ENCODE data around the gene USPL1. TPM values are rescaled to one million over a fixed set of nuclear protein-coding genes. Genes with fewer than 3 reads are reported as not detected.
"Not testable (repeated sequence)": the region's sequence is repeated elsewhere in the genome, so short reads cannot be mapped to it uniquely, and the experiment has no call there.

The USPL1 gene
- polyA plus RNA-seq, 2 donors: 4.4 to 6.7 TPM

- Histone ChIP-seq H3K4me3 (ENCODE audit: low read depth in 1 of 2, low read length in 2 of 2) (no peak overlapping the region), H3K36me3 (ENCODE audit: control insufficient read depth in 2 of 2, insufficient read depth in 2 of 2, low read length in 1 of 2) (peaks cover 3 to 5% of the 10 kb centered on the region in 2 donors), H3K27ac (ENCODE audit: low read depth in 2 of 2, low read length in 1 of 2) (no peak overlapping the region), H3K4me1 (ENCODE audit: control insufficient read depth in 2 of 2, insufficient read depth in 2 of 2, low read length in 1 of 2) (no peaks in the 10 kb centered on the region), H3K9me3 (ENCODE audit: control insufficient read depth in 2 of 2, insufficient read depth in 1 of 2, low read depth in 1 of 2, low read length in 1 of 2) (no peaks in the 10 kb centered on the region), H3K27me3 (ENCODE audit: control insufficient read depth in 1 of 2, insufficient read depth in 2 of 2, low read length in 2 of 2) (no peaks in the 10 kb centered on the region)
- 81 to 84% methylated on average over 1 of the region's 1 CpG for WGBS, 2 donors
These were observed 6.9 kb downstream of the USPL1 start for GRCh38 chr13:30624630-30625029.

- Histone ChIP-seq H3K9me3 (ENCODE audit: control insufficient read depth in 2 of 2, insufficient read depth in 1 of 2, low read depth in 1 of 2, low read length in 1 of 2) (no peaks in the 10 kb centered on the region), H3K36me3 (ENCODE audit: control insufficient read depth in 2 of 2, insufficient read depth in 2 of 2, low read length in 1 of 2) (peaks cover 3 to 6% of the 10 kb centered on the region in 2 donors), H3K27me3 (ENCODE audit: control insufficient read depth in 1 of 2, insufficient read depth in 2 of 2, low read length in 2 of 2) (no peaks in the 10 kb centered on the region), H3K27ac (ENCODE audit: low read depth in 2 of 2, low read length in 1 of 2) (no peak overlapping the region), H3K4me1 (ENCODE audit: control insufficient read depth in 2 of 2, insufficient read depth in 2 of 2, low read length in 1 of 2) (no peaks in the 10 kb centered on the region), H3K4me3 (ENCODE audit: low read depth in 1 of 2, low read length in 2 of 2) (no peak overlapping the region)
These were observed 11.8 kb downstream of the USPL1 start for GRCh38 chr13:30629527-30629926.

- Histone ChIP-seq H3K27ac (ENCODE audit: low read depth in 2 of 2, low read length in 1 of 2) (no peak overlapping the region), H3K4me3 (ENCODE audit: low read depth in 1 of 2, low read length in 2 of 2) (no peak overlapping the region), H3K36me3 (ENCODE audit: control insufficient read depth in 2 of 2, insufficient read depth in 2 of 2, low read length in 1 of 2) (peaks cover 3 to 6% of the 10 kb centered on the region in 2 donors), H3K27me3 (ENCODE audit: control insufficient read depth in 1 of 2, insufficient read depth in 2 of 2, low read length in 2 of 2) (no peaks in the 10 kb centered on the region), H3K4me1 (ENCODE audit: control insufficient read depth in 2 of 2, insufficient read depth in 2 of 2, low read length in 1 of 2) (no peaks in the 10 kb centered on the region), H3K9me3 (ENCODE audit: control insufficient read depth in 2 of 2, insufficient read depth in 1 of 2, low read depth in 1 of 2, low read length in 1 of 2) (no peaks in the 10 kb centered on the region)
- 87 to 92% methylated on average over 4 of the region's 4 CpGs for WGBS, 2 donors
These were observed 16.1 kb downstream of the USPL1 start for GRCh38 chr13:30633861-30634260.

GRCh38 chr13:30634838-30635237 lies 17.1 kb downstream of the USPL1 start:
- WGBS, 2 donors: 77 to 86% methylated on average over 3 of the region's 3 CpGs

GRCh38 chr13:30638301-30638700 lies 20.6 kb downstream of the USPL1 start:
- no peaks in the 10 kb centered on the region for H3K4me1 ChIP-seq (ENCODE audit: control insufficient read depth in 2 of 2, insufficient read depth in 2 of 2, low read length in 1 of 2)
- H3K9me3 ChIP-seq (ENCODE audit: control insufficient read depth in 2 of 2, insufficient read depth in 1 of 2, low read depth in 1 of 2, low read length in 1 of 2): no peaks in the 10 kb centered on the region
- no peak overlapping the region for H3K4me3 ChIP-seq (ENCODE audit: low read depth in 1 of 2, low read length in 2 of 2)
- WGBS, 2 donors: 84 to 90% methylated on average over 4 of the region's 4 CpGs
- peaks cover 0 to 5% of the 10 kb centered on the region in 2 donors for H3K36me3 ChIP-seq (ENCODE audit: control insufficient read depth in 2 of 2, insufficient read depth in 2 of 2, low read length in 1 of 2)
- no peaks in the 10 kb centered on the region for H3K27me3 ChIP-seq (ENCODE audit: control insufficient read depth in 1 of 2, insufficient read depth in 2 of 2, low read length in 2 of 2)
- H3K27ac ChIP-seq (ENCODE audit: low read depth in 2 of 2, low read length in 1 of 2): no peak overlapping the region

More at GRCh38 chr13:30634838-30635237, 17.1 kb downstream of the USPL1 start:
- Histone ChIP-seq H3K9me3 (ENCODE audit: control insufficient read depth in 2 of 2, insufficient read depth in 1 of 2, low read depth in 1 of 2, low read length in 1 of 2) (no peaks in the 10 kb centered on the region), H3K4me1 (ENCODE audit: control insufficient read depth in 2 of 2, insufficient read depth in 2 of 2, low read length in 1 of 2) (no peaks in the 10 kb centered on the region), H3K27me3 (ENCODE audit: control insufficient read depth in 1 of 2, insufficient read depth in 2 of 2, low read length in 2 of 2) (no peaks in the 10 kb centered on the region), H3K36me3 (ENCODE audit: control insufficient read depth in 2 of 2, insufficient read depth in 2 of 2, low read length in 1 of 2) (peaks cover 0 to 6% of the 10 kb centered on the region in 2 donors), H3K4me3 (ENCODE audit: low read depth in 1 of 2, low read length in 2 of 2) (no peak overlapping the region), H3K27ac (ENCODE audit: low read depth in 2 of 2, low read length in 1 of 2) (no peak overlapping the region)

- Histone ChIP-seq H3K27ac (ENCODE audit: low read depth in 2 of 2, low read length in 1 of 2) (no peak overlapping the region), H3K36me3 (ENCODE audit: control insufficient read depth in 2 of 2, insufficient read depth in 2 of 2, low read length in 1 of 2) (peaks cover 0 to 9% of the 10 kb centered on the region in 2 donors), H3K27me3 (ENCODE audit: control insufficient read depth in 1 of 2, insufficient read depth in 2 of 2, low read length in 2 of 2) (no peaks in the 10 kb centered on the region), H3K9me3 (ENCODE audit: control insufficient read depth in 2 of 2, insufficient read depth in 1 of 2, low read depth in 1 of 2, low read length in 1 of 2) (no peaks in the 10 kb centered on the region), H3K4me1 (ENCODE audit: control insufficient read depth in 2 of 2, insufficient read depth in 2 of 2, low read length in 1 of 2) (no peaks in the 10 kb centered on the region), H3K4me3 (ENCODE audit: low read depth in 1 of 2, low read length in 2 of 2) (no peak overlapping the region)
- WGBS, 2 donors: 91 to 93% methylated on average over 4 of the region's 4 CpGs
These were observed 22.0 kb downstream of the USPL1 start for GRCh38 chr13:30639671-30640070.

GRCh38 chr13:30641173-30641572 lies 23.5 kb downstream of the USPL1 start:
- H3K36me3 ChIP-seq (ENCODE audit: control insufficient read depth in 2 of 2, insufficient read depth in 2 of 2, low read length in 1 of 2); H3K27ac ChIP-seq (ENCODE audit: low read depth in 2 of 2, low read length in 1 of 2); H3K4me1 ChIP-seq (ENCODE audit: control insufficient read depth in 2 of 2, insufficient read depth in 2 of 2, low read length in 1 of 2); H3K4me3 ChIP-seq (ENCODE audit: low read depth in 1 of 2, low read length in 2 of 2); H3K9me3 ChIP-seq (ENCODE audit: control insufficient read depth in 2 of 2, insufficient read depth in 1 of 2, low read depth in 1 of 2, low read length in 1 of 2); H3K27me3 ChIP-seq (ENCODE audit: control insufficient read depth in 1 of 2, insufficient read depth in 2 of 2, low read length in 2 of 2): not testable (repeated sequence)
- 93 to 97% methylated on average over 1 of the region's 1 CpG for whole genome bisulfite sequencing, 2 donors

GRCh38 chr13:30645629-30646028 lies 27.9 kb downstream of the USPL1 start:
- H3K27me3 ChIP-seq (ENCODE audit: control insufficient read depth in 1 of 2, insufficient read depth in 2 of 2, low read length in 2 of 2): no peaks in the 10 kb centered on the region
- H3K9me3 ChIP-seq (ENCODE audit: control insufficient read depth in 2 of 2, insufficient read depth in 1 of 2, low read depth in 1 of 2, low read length in 1 of 2): no peaks in the 10 kb centered on the region
- no peak overlapping the region for H3K27ac ChIP-seq (ENCODE audit: low read depth in 2 of 2, low read length in 1 of 2)
- no peak overlapping the region for H3K4me3 ChIP-seq (ENCODE audit: low read depth in 1 of 2, low read length in 2 of 2)
- H3K36me3 ChIP-seq (ENCODE audit: control insufficient read depth in 2 of 2, insufficient read depth in 2 of 2, low read length in 1 of 2): peaks cover 5 to 9% of the 10 kb centered on the region in 2 donors
- H3K4me1 ChIP-seq (ENCODE audit: control insufficient read depth in 2 of 2, insufficient read depth in 2 of 2, low read length in 1 of 2): no peaks in the 10 kb centered on the region

- no peak overlapping the region for H3K4me3 ChIP-seq (ENCODE audit: low read depth in 1 of 2, low read length in 2 of 2)
- WGBS, 2 donors: 67 to 76% methylated on average over 3 of the region's 3 CpGs
- H3K27ac ChIP-seq (ENCODE audit: low read depth in 2 of 2, low read length in 1 of 2): no peak overlapping the region
- no peaks in the 10 kb centered on the region for H3K4me1 ChIP-seq (ENCODE audit: control insufficient read depth in 2 of 2, insufficient read depth in 2 of 2, low read length in 1 of 2)
- peaks cover 5 to 7% of the 10 kb centered on the region in 2 donors for H3K36me3 ChIP-seq (ENCODE audit: control insufficient read depth in 2 of 2, insufficient read depth in 2 of 2, low read length in 1 of 2)
- no peaks in the 10 kb centered on the region for H3K9me3 ChIP-seq (ENCODE audit: control insufficient read depth in 2 of 2, insufficient read depth in 1 of 2, low read depth in 1 of 2, low read length in 1 of 2)
- no peaks in the 10 kb centered on the region for H3K27me3 ChIP-seq (ENCODE audit: control insufficient read depth in 1 of 2, insufficient read depth in 2 of 2, low read length in 2 of 2)
These were observed 29.7 kb downstream of the USPL1 start for GRCh38 chr13:30647420-30647819.

- Histone ChIP-seq H3K36me3 (ENCODE audit: control insufficient read depth in 2 of 2, insufficient read depth in 2 of 2, low read length in 1 of 2) (peaks cover 5 to 7% of the 10 kb centered on the region in 2 donors), H3K4me3 (ENCODE audit: low read depth in 1 of 2, low read length in 2 of 2) (no peak overlapping the region), H3K9me3 (ENCODE audit: control insufficient read depth in 2 of 2, insufficient read depth in 1 of 2, low read depth in 1 of 2, low read length in 1 of 2) (no peaks in the 10 kb centered on the region), H3K4me1 (ENCODE audit: control insufficient read depth in 2 of 2, insufficient read depth in 2 of 2, low read length in 1 of 2) (no peaks in the 10 kb centered on the region), H3K27ac (ENCODE audit: low read depth in 2 of 2, low read length in 1 of 2) (no peak overlapping the region), H3K27me3 (ENCODE audit: control insufficient read depth in 1 of 2, insufficient read depth in 2 of 2, low read length in 2 of 2) (no peaks in the 10 kb centered on the region)
- WGBS, 2 donors: 80 to 85% methylated on average over 6 of the region's 6 CpGs
These were observed 30.3 kb downstream of the USPL1 start for GRCh38 chr13:30647824-30648521.

Data from esophagus (tissue), 2 donors.